ENCODE measurements around the gene OR10V1. TPM values are rescaled to one million over a fixed set of nuclear protein-coding genes. Genes with fewer than 3 reads are reported as not detected.

The OR10V1 gene
- total RNA-seq, 3 donors from 2014 or later: not detected

DNA sequence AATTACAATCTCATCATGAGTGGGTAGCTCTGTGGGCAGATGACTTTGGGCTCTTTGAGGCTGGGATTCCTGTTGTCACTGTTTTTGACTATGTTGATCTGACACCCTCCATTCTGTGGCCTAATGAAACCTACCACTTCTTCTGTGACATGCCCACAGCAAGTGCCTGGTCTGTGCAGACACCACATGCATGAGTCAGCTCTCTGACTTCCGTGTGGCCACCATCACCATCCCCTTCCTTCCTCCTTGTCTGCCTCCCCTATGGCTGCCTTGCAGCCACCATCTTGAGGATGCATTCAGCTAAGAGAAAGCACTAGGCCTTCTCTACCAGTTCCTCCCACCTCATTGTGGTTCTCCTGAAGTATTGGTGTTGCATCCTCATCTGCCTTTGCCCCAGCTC lies 15.3 kb upstream of the OR10V1 start:
- TF ChIP-seq POLR2A (IDR thresholded peaks at IDR 0.05): no peak
- TF ChIP-seq POLR2AphosphoS5 (IDR thresholded peaks at IDR 0.05): no peak
- no peak for TF ChIP-seq CTCF (IDR thresholded peaks at IDR 0.05)
- intact Hi-C loops (cut with DNase I; ENCODE audit: low total_unique reads): no loop called here
- H3K4me3 ChIP-seq: no peak overlapping the region
- no peak overlapping the region for H3K27ac ChIP-seq
- no peak for DNase-seq (ENCODE audit: low spot score in 2 of 2)
- H3K9me3 ChIP-seq: no peaks in the 10 kb centered on the region
- H3K4me1 ChIP-seq: no peaks in the 10 kb centered on the region
- H3K36me3 ChIP-seq: no peaks in the 10 kb centered on the region
- no peaks in the 10 kb centered on the region for H3K27me3 ChIP-seq

GRCh38 chr11:59728154-59728553 lies 14.5 kb upstream of the OR10V1 start:
- Histone ChIP-seq H3K36me3 (no peaks in the 10 kb centered on the region), H3K4me3 (no peak overlapping the region), H3K27me3 (no peaks in the 10 kb centered on the region), H3K9me3 (no peaks in the 10 kb centered on the region), H3K4me1 (no peaks in the 10 kb centered on the region), H3K27ac (no peak overlapping the region)
- no peak for DNase-seq (ENCODE audit: low spot score in 2 of 2)
- intact Hi-C loops (cut with DNase I; ENCODE audit: low total_unique reads): no loop called here
- no peak for TF ChIP-seq CTCF (IDR thresholded peaks at IDR 0.05)
- TF ChIP-seq POLR2A (IDR thresholded peaks at IDR 0.05): no peak
- no peak for TF ChIP-seq POLR2AphosphoS5 (IDR thresholded peaks at IDR 0.05)

- no peaks in the 10 kb centered on the region for H3K27me3 ChIP-seq
These were observed 13.8 kb upstream of the OR10V1 start for GRCh38 chr11:59727426-59727825.

GRCh38 chr11:59724066-59724465 lies 10.4 kb upstream of the OR10V1 start:
- Histone ChIP-seq H3K4me3 (no peak overlapping the region), H3K27me3 (no peaks in the 10 kb centered on the region), H3K4me1 (no peaks in the 10 kb centered on the region), H3K27ac (no peak overlapping the region), H3K36me3 (no peaks in the 10 kb centered on the region), H3K9me3 (no peaks in the 10 kb centered on the region)
- intact Hi-C loops (cut with DNase I; ENCODE audit: low total_unique reads): no loop called here
- TF ChIP-seq POLR2A (IDR thresholded peaks at IDR 0.05) (no peak), CTCF (IDR thresholded peaks at IDR 0.05) (no peak), POLR2AphosphoS5 (IDR thresholded peaks at IDR 0.05) (no peak)
- DNase-seq (ENCODE audit: low spot score in 2 of 2): no peak

More at GRCh38 chr11:59727426-59727825, 13.8 kb upstream of the OR10V1 start:
- H3K4me3 ChIP-seq: no peak overlapping the region
- no peak overlapping the region for H3K27ac ChIP-seq
- intact Hi-C loops (cut with DNase I; ENCODE audit: low total_unique reads): no loop called here
- no peaks in the 10 kb centered on the region for H3K36me3 ChIP-seq
- no peaks in the 10 kb centered on the region for H3K4me1 ChIP-seq
- H3K9me3 ChIP-seq: no peaks in the 10 kb centered on the region
- no peak for DNase-seq (ENCODE audit: low spot score in 2 of 2)
- TF ChIP-seq CTCF (IDR thresholded peaks at IDR 0.05): no peak
- no peak for TF ChIP-seq POLR2AphosphoS5 (IDR thresholded peaks at IDR 0.05)
- TF ChIP-seq POLR2A (IDR thresholded peaks at IDR 0.05): no peak

GRCh38 chr11:59719556-59719955 lies 5.9 kb upstream of the OR10V1 start:
- Histone ChIP-seq H3K4me1 (no peaks in the 10 kb centered on the region), H3K9me3 (no peaks in the 10 kb centered on the region), H3K4me3 (no peak overlapping the region), H3K27me3 (no peaks in the 10 kb centered on the region), H3K36me3 (no peaks in the 10 kb centered on the region), H3K27ac (no peak overlapping the region)
- DNase-seq (ENCODE audit: low spot score in 2 of 2): no peak
- intact Hi-C loops (cut with DNase I; ENCODE audit: low total_unique reads): no loop called here
- no peak for TF ChIP-seq POLR2AphosphoS5 (IDR thresholded peaks at IDR 0.05)
- TF ChIP-seq CTCF (IDR thresholded peaks at IDR 0.05): no peak
- no peak for TF ChIP-seq POLR2A (IDR thresholded peaks at IDR 0.05)
